ENCODE data around the gene JPH3.

- TF ChIP-seq CTCF (IDR thresholded peaks at IDR 0.05) (no peak), ZBTB21 (CRISPR knock-in tag; IDR thresholded peaks at IDR 0.05; ENCODE audit: borderline replicate concordance) (no peak), PRRX2 (CRISPR knock-in tag; IDR thresholded peaks at IDR 0.05) (no peak), NR3C1 (CRISPR knock-in tag; conservative IDR thresholded peaks at IDR 0.05; ENCODE audit: low read depth) (no peak), NFE2L1 (CRISPR knock-in tag; IDR thresholded peaks at IDR 0.05) (no peak), ATF2 (CRISPR knock-in tag; IDR thresholded peaks at IDR 0.05; ENCODE audit: borderline replicate concordance, low read depth) (no peak), ZNF263 (CRISPR knock-in tag; IDR thresholded peaks at IDR 0.05; ENCODE audit: low read depth) (no peak), MLX (CRISPR knock-in tag; IDR thresholded peaks at IDR 0.05) (no peak), SMAD3 (CRISPR knock-in tag; IDR thresholded peaks at IDR 0.05; ENCODE audit: borderline replicate concordance) (no peak), ZNF425 (CRISPR knock-in tag; conservative IDR thresholded peaks at IDR 0.05) (no peak), ZNF317 (CRISPR knock-in tag; IDR thresholded peaks at IDR 0.05; ENCODE audit: borderline replicate concordance, low read depth) (no peak), JUN (CRISPR knock-in tag; IDR thresholded peaks at IDR 0.05) (no peak)
- TF ChIP-seq, protein P1, sequence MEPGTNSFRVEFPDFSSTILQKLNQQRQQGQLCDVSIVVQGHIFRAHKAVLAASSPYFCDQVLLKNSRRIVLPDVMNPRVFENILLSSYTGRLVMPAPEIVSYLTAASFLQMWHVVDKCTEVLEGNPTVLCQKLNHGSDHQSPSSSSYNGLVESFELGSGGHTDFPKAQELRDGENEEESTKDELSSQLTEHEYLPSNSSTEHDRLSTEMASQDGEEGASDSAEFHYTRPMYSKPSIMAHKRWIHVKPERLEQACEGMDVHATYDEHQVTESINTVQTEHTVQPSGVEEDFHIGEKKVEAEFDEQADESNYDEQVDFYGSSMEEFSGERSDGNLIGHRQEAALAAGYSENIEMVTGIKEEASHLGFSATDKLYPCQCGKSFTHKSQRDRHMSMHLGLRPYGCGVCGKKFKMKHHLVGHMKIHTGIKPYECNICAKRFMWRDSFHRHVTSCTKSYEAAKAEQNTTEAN (CRISPR knock-in tag; IDR thresholded peaks at IDR 0.05) = no peak
Measured at GRCh38 chr16:87607871-87608270, 5.6 kb downstream of the JPH3 start.
